ENCODE results near the gene MALRD1. TPM values are rescaled to one million over a fixed set of nuclear protein-coding genes. Genes with fewer than 3 reads are reported as not detected.

The MALRD1 gene
- total and polyA plus RNA-seq, 2 of the 8 experiments (the other 6 are each of a cell fraction or from before 2014, with no cell fraction given), result 0.32 to 0.35 TPM

DNA sequence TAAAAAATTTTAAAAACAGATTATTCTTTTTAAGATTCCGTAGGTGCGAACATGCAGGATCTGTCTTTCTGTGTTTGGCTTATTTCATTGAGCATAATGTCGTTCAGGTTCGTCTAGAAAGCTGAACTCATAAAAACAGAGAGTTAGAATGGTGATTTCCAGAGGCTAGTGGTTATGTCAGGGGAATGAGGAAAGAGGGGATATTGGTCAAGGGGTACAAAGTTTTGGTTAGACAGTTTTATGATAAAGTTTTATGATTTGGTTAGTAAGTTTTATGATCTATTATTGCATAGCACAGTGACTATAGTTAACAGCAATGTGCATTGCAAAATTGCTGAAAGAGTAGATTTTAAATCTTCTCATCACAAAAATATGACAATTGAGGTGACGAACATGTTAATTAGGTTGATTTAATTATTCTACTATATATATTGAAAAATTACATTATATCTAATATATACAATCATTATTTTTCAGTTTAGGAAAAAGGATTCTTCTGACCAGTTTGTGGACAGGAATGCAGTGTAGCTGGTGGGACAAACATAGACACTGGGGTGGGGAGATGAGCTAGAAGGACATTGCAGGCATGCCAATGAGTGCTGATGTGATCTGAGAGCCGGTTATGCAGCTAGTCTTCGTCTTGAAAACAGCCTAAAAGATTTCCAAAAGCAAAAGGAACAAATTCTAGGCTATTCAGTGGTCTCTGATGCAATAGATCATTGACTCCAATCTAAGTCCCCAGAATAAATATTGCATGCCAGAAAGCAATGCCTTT, 31.3 kb upstream of the MALRD1 start:
- H2BK12ac ChIP-seq (ENCODE audit: low read depth, low read length), result no peak overlapping the region
- H2BK120ac ChIP-seq (replicated peaks; ENCODE audit: low read depth, low read length), result no peak overlapping the region
- TF ChIP-seq TBP (IDR thresholded peaks at IDR 0.05; ENCODE audit: low read depth, low read length) (no peak), CBX8 (IDR thresholded peaks at IDR 0.05; ENCODE audit: borderline replicate concordance, low read depth, low read length) (no peak), GABPA (IDR thresholded peaks at IDR 0.05; ENCODE audit: borderline replicate concordance, insufficient read depth, low read length) (no peak), SAP30 (IDR thresholded peaks at IDR 0.05; ENCODE audit: insufficient read depth, insufficient replicate concordance, low read length) (no peak), HDAC6 (IDR thresholded peaks at IDR 0.05; ENCODE audit: low read depth, low read length) (no peak), NRF1 (IDR thresholded peaks at IDR 0.05; ENCODE audit: low read depth, low read length) (no peak), PHF8 (conservative IDR thresholded peaks at IDR 0.05; ENCODE audit: low read depth, low read length) (no peak), TCF12 (IDR thresholded peaks at IDR 0.05; ENCODE audit: low read depth, low read length) (no peak), RAD21 (IDR thresholded peaks at IDR 0.05 in 1 of 2, conservative IDR thresholded peaks at IDR 0.05 in 1 of 2; ENCODE audit: low read depth in 2 of 2, low read length in 2 of 2) (no peak)
- TF ChIP-seq, protein P1, sequence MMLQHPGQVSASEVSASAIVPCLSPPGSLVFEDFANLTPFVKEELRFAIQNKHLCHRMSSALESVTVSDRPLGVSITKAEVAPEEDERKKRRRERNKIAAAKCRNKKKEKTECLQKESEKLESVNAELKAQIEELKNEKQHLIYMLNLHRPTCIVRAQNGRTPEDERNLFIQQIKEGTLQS (IDR thresholded peaks at IDR 0.05; ENCODE audit: insufficient read depth, low read depth, low read length), result no peak
- H2BK15ac ChIP-seq (ENCODE audit: low read length), result no peak overlapping the region
- no peak for FAIRE-seq
- H3K23ac ChIP-seq (ENCODE audit: insufficient read length), result no peak overlapping the region
- no peak for DNase-seq (ENCODE audit: low read depth in 1 of 2, low spot score in 2 of 2)
- 0 out of 4 replicates have a peak, but pooled peaks cover 3 to 4% of the 10 kb centered on the region in 2 experiments for H3K9me3 ChIP-seq (ENCODE audit: insufficient read depth in 2 of 2, low read depth in 1 of 2, low read length in 1 of 2)
- H3K18ac ChIP-seq (ENCODE audit: extremely low read depth, low read length), result no peak overlapping the region
- no peaks in the 10 kb centered on the region for H3K79me1 ChIP-seq (ENCODE audit: low read depth, low read length)
- H3K27me3 ChIP-seq (replicated peaks in 1 of 4; ENCODE audit: control insufficient read depth in 3 of 4, extremely low read depth in 1 of 4, insufficient read depth in 3 of 4, low read length in 3 of 4), result no peaks in the 10 kb centered on the region
- H3K9ac ChIP-seq (replicated peaks in 1 of 4; ENCODE audit: extremely low read depth in 1 of 4, low read depth in 3 of 4, low read length in 3 of 4), result no peak overlapping the region
- H3K56ac ChIP-seq (replicated peaks; ENCODE audit: insufficient read length, low read depth, low read length), result peak overlapping the region; percentile 53
- ChIA-PET CTCF (ENCODE audit: partially characterized antibody) (interaction anchor here (1.2 to 1.7 kb wide), 2 partner anchors 7 to 12 kb away, joined by 3 to 5 read pairs; no protein-coding TSS in a partner anchor), POLR2A (ENCODE audit: partially characterized antibody) (no interaction called here)
- H4K5ac ChIP-seq (ENCODE audit: insufficient read length, low read depth, low read length), result no peak overlapping the region
- 87% methylated on average over 7 of the region's 7 CpGs; no CpG with 5 or more reads in 1 of the 2 experiments for WGBS, 2 experiments (ENCODE audit: extremely low coverage in 1 of 2, insufficient coverage in 1 of 2, insufficient read length in 1 of 2, insufficient replicate concordance in 2 of 2, low coverage in 1 of 2, low lambda C conversion rate in 2 of 2, missing lambda C conversion rate in 1 of 2)
- H3K14ac ChIP-seq (ENCODE audit: insufficient read length), result no peak overlapping the region
- no peaks in the 10 kb centered on the region for H3K79me2 ChIP-seq (ENCODE audit: control insufficient read depth in 1 of 2, insufficient read depth in 2 of 2, low read length in 2 of 2)
- H3K4me2 ChIP-seq (ENCODE audit: insufficient read depth in 1 of 2, low read depth in 2 of 2, low read length in 2 of 2), result no peak overlapping the region
- H3K4me3 ChIP-seq (ENCODE audit: extremely low read depth in 1 of 4, insufficient read depth in 2 of 4, low read depth in 3 of 4, low read length in 4 of 4), result no peak overlapping the region
- no peak overlapping the region for H2BK5ac ChIP-seq (ENCODE audit: low read depth, low read length)
- no peak overlapping the region for H3K4ac ChIP-seq (replicated peaks; ENCODE audit: insufficient read length, low read depth, low read length)
- H4K8ac ChIP-seq (ENCODE audit: extremely low read depth, insufficient read depth, low read length), result no peak overlapping the region
- H2AFZ ChIP-seq (ENCODE audit: low read length), result no peak overlapping the region
- no peak overlapping the region for H2BK20ac ChIP-seq (ENCODE audit: low read length)
- no peaks in the 10 kb centered on the region for H3K23me2 ChIP-seq (ENCODE audit: low read depth, low read length)
- no peaks in the 10 kb centered on the region for H4K20me1 ChIP-seq (replicated peaks in 1 of 2; ENCODE audit: control insufficient read depth in 1 of 2, insufficient read depth in 2 of 2, low read length in 2 of 2)
- no peaks in the 10 kb centered on the region for H3K4me1 ChIP-seq (replicated peaks in 1 of 4; ENCODE audit: control insufficient read depth in 3 of 4, insufficient read depth in 4 of 4, low read length in 3 of 4)
- H2AK5ac ChIP-seq (ENCODE audit: low read depth, low read length), result no peak overlapping the region
- H3K27ac ChIP-seq (ENCODE audit: low read depth, low read length), result no peak overlapping the region
- H4K91ac ChIP-seq (replicated peaks; ENCODE audit: insufficient read length, low read length), result no peak overlapping the region
- no peaks in the 10 kb centered on the region for H3K36me3 ChIP-seq (ENCODE audit: control insufficient read depth in 2 of 4, insufficient read depth in 4 of 4, low read length in 3 of 4)
